ENCODE results near the gene APMAP. TPM values are rescaled to one million over a fixed set of nuclear protein-coding genes. Genes with fewer than 3 reads are reported as not detected.

APMAP gene
- total and polyA plus RNA-seq, 10 of the 15 experiments (the other 5 are each of a cell fraction or from before 2014, with no cell fraction given), result 12.1 to 60.2 (median 32.7) TPM

DNA sequence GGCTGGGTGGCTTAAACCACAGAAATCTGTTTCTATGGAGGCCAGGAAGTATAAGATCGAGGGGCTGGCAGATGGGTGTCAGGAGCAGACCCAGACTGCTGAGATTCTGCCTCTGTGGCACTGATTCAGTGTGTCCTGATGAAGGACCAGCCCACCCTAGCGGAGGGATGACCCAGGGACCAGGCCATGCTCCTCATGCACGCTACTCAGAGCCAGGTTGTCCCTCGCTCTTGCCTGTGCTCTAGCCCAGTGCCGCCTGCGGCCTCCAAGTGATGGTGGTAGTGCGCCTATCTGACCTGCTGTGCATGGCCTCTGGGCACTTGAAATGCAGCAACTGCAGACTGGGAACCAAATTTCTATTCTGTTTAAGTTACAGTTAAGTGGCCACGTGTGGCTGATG is 13.1 kb upstream of the APMAP start:
- Histone ChIP-seq H3K4me2 (ENCODE audit: control insufficient read depth, insufficient read depth) (no peak overlapping the region), H3K9ac (ENCODE audit: control insufficient read depth, insufficient read depth, low read length) (no peak overlapping the region), H3K36me3 (ENCODE audit: control insufficient read depth in 2 of 2, insufficient read depth in 2 of 2, low read length in 1 of 2) (peaks cover 6 to 11% of the 10 kb centered on the region in 2 experiments; a peak in 3 of 4 replicates), H3K9me3 (replicated peaks; ENCODE audit: control insufficient read depth, insufficient read depth, low read length) (no peaks in the 10 kb centered on the region), H3K79me2 (ENCODE audit: control insufficient read depth, insufficient read depth, low read length) (no peaks in the 10 kb centered on the region), H3K27ac (ENCODE audit: control insufficient read depth, insufficient read depth) (no peak overlapping the region), H3K27me3 (replicated peaks in 1 of 2; ENCODE audit: control insufficient read depth in 2 of 2, insufficient read depth in 2 of 2, low read length in 1 of 2) (no peaks in the 10 kb centered on the region), H3K4me1 (ENCODE audit: control insufficient read depth, insufficient read depth, low read length) (no peaks in the 10 kb centered on the region), H4K20me1 (ENCODE audit: control insufficient read depth, insufficient read depth) (no peaks in the 10 kb centered on the region), H3K4me3 (no peak overlapping the region), H2AFZ (ENCODE audit: control insufficient read depth, low read depth, low read length) (no peak overlapping the region)
- in situ Hi-C loops (cut with MboI), result no loop called here
- intact Hi-C loops (cut with micrococcal nuclease; ENCODE audit: unreplicated experiment), result no loop called here
- WGBS (ENCODE audit: insufficient coverage, insufficient replicate concordance, low lambda C conversion rate, missing lambda C conversion rate), result 87% methylated on average over 8 of the region's 8 CpGs
- SMC1A ChIA-PET (ENCODE audit: uncharacterized antibody, unreplicated experiment), result interaction anchor here (1.1 kb wide), 1 partner anchor 12 kb away, joined by 3 read pairs; no protein-coding TSS in a partner anchor
- DNase-seq (ENCODE audit: low read depth, low spot score) (no peak), ATAC-seq (no peak), FAIRE-seq (no peak)
- no TSS peak for BruUV-seq (replicated peaks)
- RAD21 ChIA-PET (ENCODE audit: unreplicated experiment), result no interaction called here
- TF ChIP-seq LARP7 (IDR thresholded peaks at IDR 0.05), result no peak
- TF ChIP-seq, protein P1, sequence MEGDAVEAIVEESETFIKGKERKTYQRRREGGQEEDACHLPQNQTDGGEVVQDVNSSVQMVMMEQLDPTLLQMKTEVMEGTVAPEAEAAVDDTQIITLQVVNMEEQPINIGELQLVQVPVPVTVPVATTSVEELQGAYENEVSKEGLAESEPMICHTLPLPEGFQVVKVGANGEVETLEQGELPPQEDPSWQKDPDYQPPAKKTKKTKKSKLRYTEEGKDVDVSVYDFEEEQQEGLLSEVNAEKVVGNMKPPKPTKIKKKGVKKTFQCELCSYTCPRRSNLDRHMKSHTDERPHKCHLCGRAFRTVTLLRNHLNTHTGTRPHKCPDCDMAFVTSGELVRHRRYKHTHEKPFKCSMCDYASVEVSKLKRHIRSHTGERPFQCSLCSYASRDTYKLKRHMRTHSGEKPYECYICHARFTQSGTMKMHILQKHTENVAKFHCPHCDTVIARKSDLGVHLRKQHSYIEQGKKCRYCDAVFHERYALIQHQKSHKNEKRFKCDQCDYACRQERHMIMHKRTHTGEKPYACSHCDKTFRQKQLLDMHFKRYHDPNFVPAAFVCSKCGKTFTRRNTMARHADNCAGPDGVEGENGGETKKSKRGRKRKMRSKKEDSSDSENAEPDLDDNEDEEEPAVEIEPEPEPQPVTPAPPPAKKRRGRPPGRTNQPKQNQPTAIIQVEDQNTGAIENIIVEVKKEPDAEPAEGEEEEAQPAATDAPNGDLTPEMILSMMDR (IDR thresholded peaks at IDR 0.05 in 2 of 3, conservative IDR thresholded peaks at IDR 0.05 in 1 of 3; ENCODE audit: control insufficient read depth in 2 of 3, extremely low read depth in 1 of 3, insufficient read depth in 1 of 3, low read depth in 3 of 3, low read length in 3 of 3), result no peak
- TF ChIP-seq ZSCAN29 (IDR thresholded peaks at IDR 0.05), result no peak
- TF ChIP-seq ZBED1 (IDR thresholded peaks at IDR 0.05; ENCODE audit: borderline replicate concordance), result no peak
- no peak for TF ChIP-seq EGR1 (IDR thresholded peaks at IDR 0.05; ENCODE audit: borderline replicate concordance in 1 of 2, low read depth in 2 of 2, low read length in 2 of 2)
- no peak for TF ChIP-seq PAX8 (IDR thresholded peaks at IDR 0.05)
- TF ChIP-seq SRF (IDR thresholded peaks at IDR 0.05; ENCODE audit: low read depth in 2 of 2, low read length in 2 of 2), result no peak
- TF ChIP-seq, protein P2, sequence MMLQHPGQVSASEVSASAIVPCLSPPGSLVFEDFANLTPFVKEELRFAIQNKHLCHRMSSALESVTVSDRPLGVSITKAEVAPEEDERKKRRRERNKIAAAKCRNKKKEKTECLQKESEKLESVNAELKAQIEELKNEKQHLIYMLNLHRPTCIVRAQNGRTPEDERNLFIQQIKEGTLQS (IDR thresholded peaks at IDR 0.05; ENCODE audit: borderline replicate concordance, extremely low read depth, low read depth, low read length), result no peak
- TF ChIP-seq, protein P3, sequence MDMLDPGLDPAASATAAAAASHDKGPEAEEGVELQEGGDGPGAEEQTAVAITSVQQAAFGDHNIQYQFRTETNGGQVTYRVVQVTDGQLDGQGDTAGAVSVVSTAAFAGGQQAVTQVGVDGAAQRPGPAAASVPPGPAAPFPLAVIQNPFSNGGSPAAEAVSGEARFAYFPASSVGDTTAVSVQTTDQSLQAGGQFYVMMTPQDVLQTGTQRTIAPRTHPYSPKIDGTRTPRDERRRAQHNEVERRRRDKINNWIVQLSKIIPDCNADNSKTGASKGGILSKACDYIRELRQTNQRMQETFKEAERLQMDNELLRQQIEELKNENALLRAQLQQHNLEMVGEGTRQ (IDR thresholded peaks at IDR 0.05; ENCODE audit: borderline replicate concordance, low read depth, low read length), result no peak
- TF ChIP-seq SPI1 (IDR thresholded peaks at IDR 0.05; ENCODE audit: borderline replicate concordance, insufficient read depth, low read depth, low read length), result no peak
- TF ChIP-seq JUND (IDR thresholded peaks at IDR 0.05; ENCODE audit: low read depth, low read length), result no peak
- no peak for TF ChIP-seq MXI1 (IDR thresholded peaks at IDR 0.05; ENCODE audit: low read depth, low read length)
- TF ChIP-seq SMAD1 (IDR thresholded peaks at IDR 0.05; ENCODE audit: low read depth, partially characterized antibody), result no peak
- no peak for TF ChIP-seq TCF7 (IDR thresholded peaks at IDR 0.05; ENCODE audit: borderline replicate concordance)
- CTCF ChIA-PET, result interaction anchor here (1.1 kb wide), 1 partner anchor 53 kb away, joined by 3 read pairs; the partner anchor contains the start of gene ACSS1
- POLR2A ChIA-PET, result no interaction called here
